HS-27A (cell line): ENCODE measurements around the gene FRMD4A.

ENCODE experiments used
- DNase-seq: peaks from one replicate; pipeline ENCODE4 v3.0.0-alpha.2; 2012; ENCODE audit warnings: low read depth, missing footprints

FRMD4A gene

GRCh38 chr10:13608246-13608853 lies 722.4 kb downstream of the FRMD4A start:
- no peak for DNase-seq

GRCh38 chr10:13604357-13605040 lies 726.2 kb downstream of the FRMD4A start:
- no peak for DNase-seq

GRCh38 chr10:13597909-13598308 lies 732.8 kb downstream of the FRMD4A start:
- no peak for DNase-seq

GRCh38 chr10:13594641-13595040 lies 736.1 kb downstream of the FRMD4A start:
- no peak for DNase-seq
